Smooth muscle cell (in vitro differentiated cells): ENCODE measurements around the gene FAM20C. TPM values are rescaled to one million over a fixed set of nuclear protein-coding genes. Genes with fewer than 3 reads are reported as not detected.

ENCODE experiments used
- DNase-seq: peaks from one replicate; lab custom pipeline; 2025; ENCODE audit not compliant: unreplicated experiment; lab: John Stamatoyannopoulos, UW
- H2AFZ ChIP-seq: fragments of 200-600 bp; sonication (generic); 2 replicates; pipeline ENCODE4 v1.6.0; 2016; ENCODE audit warnings: antibody characterized with exemption, low read depth, mild to moderate bottlenecking
- H3F3A ChIP-seq: fragments of 200-600 bp; sonication (generic); 2 replicates; pipeline ENCODE4 v1.6.0; 2017; ENCODE audit warnings: antibody characterized with exemption, low read depth
- H3K27ac ChIP-seq: fragments of 200-600 bp; sonication (generic); 2 replicates; pipeline ENCODE4 v1.5.1; 2016; ENCODE audit warnings: low read depth, mild to moderate bottlenecking
- H3K27me3 ChIP-seq: fragments of 200-600 bp; sonication (generic); 2 replicates; pipeline ENCODE4 v1.6.1; 2016; ENCODE audit warnings: low read depth, mild to moderate bottlenecking
- H3K36me3 ChIP-seq: fragments of 200-600 bp; sonication (generic); 2 replicates; pipeline ENCODE4 v1.5.1; 2016; ENCODE audit warnings: low read depth
- H3K4me1 ChIP-seq: fragments of 200-600 bp; sonication (generic); 2 replicates; pipeline ENCODE4 v1.5.1; 2016; ENCODE audit warnings: low read depth
- H3K4me2 ChIP-seq: fragments of 200-600 bp; sonication (generic); 2 replicates; pipeline ENCODE4 v1.6.0; 2016; ENCODE audit warnings: mild to moderate bottlenecking
- H3K4me3 ChIP-seq: fragments of 200-600 bp; sonication (generic); 2 replicates; pipeline ENCODE4 v1.5.1; 2016; ENCODE audit warnings: mild to moderate bottlenecking
- H3K79me2 ChIP-seq: fragments of 200-600 bp; sonication (generic); 2 replicates; pipeline ENCODE4 v1.6.0; 2016; ENCODE audit warnings: low read depth, mild to moderate bottlenecking
- H3K9ac ChIP-seq: fragments of 200-600 bp; sonication (generic); 2 replicates; pipeline ENCODE4 v1.6.0; 2016; ENCODE audit warnings: low read depth
- H3K9me3 ChIP-seq: fragments of 200-600 bp; sonication (generic); replicated peaks from 2 replicates; pipeline ENCODE4 v1.5.1; 2016; ENCODE audit warnings: low read depth
- H4K20me1 ChIP-seq: fragments of 200-600 bp; sonication (generic); 2 replicates; pipeline ENCODE4 v1.6.0; 2016; ENCODE audit warnings: low read depth
- CTCF ChIP-seq: fragments of 200-600 bp; sonication (generic); IDR thresholded peaks from 2 replicates; pipeline ENCODE4 v1.5.1; 2017; ENCODE audit warnings: borderline replicate concordance, mild to moderate bottlenecking, antibody characterized with exemption; ENCODE audit not compliant: insufficient read depth, poor library complexity, severe bottlenecking
- WGBS: methylation state at CpG from one replicate; pipeline ENCODE4 v1.1.7; 2016; ENCODE audit warnings: low lambda C conversion rate; 5-methylcytosine and 5-hydroxymethylcytosine counted together
- polyA plus RNA-seq: library from polyadenylated mRNA; unstranded; fragments of >200 nt; fragmentation: Nextera tagmentation; extraction: Ambion mirVana; gene quantifications from 2 replicates; pipeline ENCODE4 v1.2.1, GENCODE V29; 2016
- total RNA-seq: library from RNA; depleted of rRNA; stranded (reverse); fragments of >200 nt; gene quantifications from 2 replicates; pipeline ENCODE4 v1.2.3, GENCODE V29; 2014

The FAM20C gene
- total and polyA plus RNA-seq, 2 experiments from 2014 or later = 5.6 to 6.2 TPM

DNA sequence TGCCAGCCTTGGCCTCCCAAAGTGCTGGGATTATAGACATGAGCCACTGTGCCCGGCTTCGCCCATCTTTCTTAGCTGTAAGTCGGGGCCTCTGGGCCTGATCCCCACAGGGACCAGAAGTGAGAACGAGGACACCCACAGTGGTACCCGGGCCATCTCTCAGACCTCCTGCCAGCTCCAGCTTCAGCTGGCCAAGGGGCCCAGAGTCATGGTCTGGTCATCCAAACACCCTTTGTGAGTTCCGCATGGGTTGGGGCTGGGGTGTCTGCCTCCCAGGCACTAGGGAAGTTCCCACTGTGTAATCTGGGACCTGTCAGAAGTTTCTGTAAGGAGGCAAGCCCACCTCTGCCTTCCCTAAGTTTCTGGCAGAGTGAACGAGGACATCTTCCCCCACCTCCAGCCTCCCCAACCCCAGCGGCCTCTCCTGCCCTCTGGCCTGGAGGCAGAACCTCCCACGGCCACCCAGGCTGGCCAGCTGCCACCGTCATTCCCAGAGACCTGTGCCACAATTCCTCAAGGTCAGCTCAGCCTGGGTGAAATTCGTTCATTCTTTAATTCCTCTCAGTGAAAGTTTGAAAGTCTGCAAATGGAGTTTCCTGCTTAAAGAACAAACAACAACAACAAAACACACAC is 78.1 kb downstream of the FAM20C start:
- Histone ChIP-seq H4K20me1 (no peaks in the 10 kb centered on the region), H3F3A (no peaks in the 10 kb centered on the region), H3K36me3 (no peaks in the 10 kb centered on the region), H3K27ac (no peak overlapping the region), H3K27me3 (no peaks in the 10 kb centered on the region), H3K9me3 (no peaks in the 10 kb centered on the region), H2AFZ (no peak overlapping the region), H3K79me2 (no peaks in the 10 kb centered on the region), H3K4me2 (no peak overlapping the region), H3K4me3 (no peak overlapping the region), H3K4me1 (no peaks in the 10 kb centered on the region), H3K9ac (no peak overlapping the region)
- 89% methylated on average over 11 of the region's 11 CpGs for WGBS
- TF ChIP-seq CTCF = no peak
- DNase-seq = no peak

DNA sequence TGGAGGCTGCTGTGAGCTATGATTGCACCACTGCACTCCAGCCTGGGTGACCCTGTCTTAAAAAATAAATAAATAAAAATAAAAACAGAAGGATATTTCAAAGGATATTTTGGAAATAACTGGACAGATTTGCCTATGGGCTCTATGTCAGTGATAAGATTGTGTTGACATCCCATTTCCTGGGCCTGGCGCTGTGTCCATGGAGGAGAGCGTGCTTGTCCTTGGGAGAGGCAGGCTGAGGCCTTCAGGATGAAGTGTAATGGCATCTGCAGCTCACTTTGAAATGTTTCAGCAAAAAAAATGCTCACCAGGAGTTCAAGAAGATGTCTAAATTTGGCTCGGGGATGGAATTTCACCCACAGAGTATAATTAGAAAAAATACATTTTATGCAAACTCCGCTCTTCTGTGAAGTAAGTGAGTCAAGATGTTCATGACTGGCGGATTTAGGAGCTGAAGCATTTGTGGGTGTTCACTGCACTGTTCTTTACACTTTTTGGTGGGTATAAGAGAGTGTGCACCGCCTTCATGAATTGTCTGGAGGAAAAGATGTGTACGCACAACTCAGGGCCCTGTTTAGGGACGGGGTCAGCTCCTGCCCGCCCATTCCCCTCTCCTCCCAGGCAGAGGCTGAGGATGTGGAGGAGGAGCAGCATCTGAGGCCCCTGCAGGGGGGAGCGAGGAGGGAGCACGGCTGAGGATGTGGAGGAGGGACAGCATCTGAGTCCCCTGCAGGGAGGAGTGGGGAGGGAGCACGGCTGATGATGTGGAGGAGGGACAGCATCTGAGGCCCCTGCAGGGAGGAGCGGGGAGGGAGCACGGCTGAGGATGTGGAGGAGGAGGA is 79.1 kb downstream of the FAM20C start:
- no peak overlapping the region for H3K9ac ChIP-seq
- H3K27me3 ChIP-seq = no peaks in the 10 kb centered on the region
- TF ChIP-seq CTCF = no peak
- H2AFZ ChIP-seq = no peak overlapping the region
- H3F3A ChIP-seq = no peaks in the 10 kb centered on the region
- H3K36me3 ChIP-seq = no peaks in the 10 kb centered on the region
- WGBS = 94% methylated on average over 12 of the region's 14 CpGs
- no peak for DNase-seq
- H4K20me1 ChIP-seq = no peaks in the 10 kb centered on the region
- H3K79me2 ChIP-seq = no peaks in the 10 kb centered on the region
- no peak overlapping the region for H3K4me2 ChIP-seq
- H3K4me1 ChIP-seq = no peaks in the 10 kb centered on the region
- H3K27ac ChIP-seq = no peak overlapping the region
- H3K4me3 ChIP-seq = no peak overlapping the region
- H3K9me3 ChIP-seq = no peaks in the 10 kb centered on the region

GRCh38 chr7:272108-272615 is 79.8 kb downstream of the FAM20C start:
- Histone ChIP-seq H3K36me3 (no peaks in the 10 kb centered on the region), H3K79me2 (no peaks in the 10 kb centered on the region), H2AFZ (no peak overlapping the region), H3K4me1 (no peaks in the 10 kb centered on the region), H3K9me3 (peaks cover 1% of the 10 kb centered on the region), H3K4me3 (no peak overlapping the region), H4K20me1 (no peaks in the 10 kb centered on the region), H3K9ac (no peak overlapping the region), H3F3A (no peaks in the 10 kb centered on the region), H3K4me2 (no peak overlapping the region), H3K27ac (no peak overlapping the region), H3K27me3 (no peaks in the 10 kb centered on the region)
- no peak for TF ChIP-seq CTCF
- 94% methylated on average over 14 of the region's 18 CpGs for WGBS
- DNase-seq = no peak
